GM12878 (cell line): ENCODE results near the gene ZNF526. TPM values are rescaled to one million over a fixed set of nuclear protein-coding genes. Genes with fewer than 3 reads are reported as not detected.
A peak's percentile ranks its signal among the peaks of the same experiment; 100 is the strongest.

Experiments
- ATAC-seq: fragments of 200-7000 bp; cut with Tn5 transposase; 3 replicates; pipeline ENCODE4 v1.9.1; 2020; ENCODE audit warnings: mild to moderate bottlenecking, moderate library complexity
- BruUV-seq: library from RNA; stranded (reverse); fragments of 400-500 nt; replicated peaks from 2 replicates; lab custom pipeline; 2021; lab: Mats Ljungman, UMichigan
- CTCF ChIA-PET: fragments of 300-600 bp; sonication (Branson Sonifier 250); formaldehyde crosslinking; extraction: SDS; loops from one replicate; lab custom pipeline; 2021; ENCODE audit warnings: inconsistent platforms; lab: Yijun Ruan, JAX
- POLR2A ChIA-PET: fragments of 350-600 bp; formaldehyde crosslinking; extraction: SDS; loops from one replicate; lab custom pipeline; 2021; ENCODE audit warnings: inconsistent platforms; lab: Charles Lee
- RAD21 ChIA-PET: fragments of 300-600 bp; sonication (Branson Sonifier 250); formaldehyde crosslinking; loops from one replicate; lab custom pipeline; 2023; ENCODE audit warnings: antibody characterized with exemption; ENCODE audit not compliant: unreplicated experiment; lab: Charles Lee
- SMC1A ChIA-PET: fragments of 300-600 bp; sonication (Branson Sonifier 250); formaldehyde crosslinking; loops from one replicate; lab custom pipeline; 2023; ENCODE audit not compliant: unreplicated experiment, uncharacterized antibody; lab: Charles Lee
- DNase-seq: peaks from one replicate; pipeline ENCODE4 v3.0.0-alpha.2; 2011; ENCODE audit warnings: low read depth, low spot score
- FAIRE-seq: peaks from 3 replicates; lab custom pipeline; 2011; peaks lifted over from hg19 to GRCh38; lab: Jason Lieb, UNC
- H2AFZ ChIP-seq: 2 replicates; pipeline ENCODE4 v1.6.0; 2011; ENCODE audit warnings: low read depth, low read length, control low read depth; ENCODE audit not compliant: control insufficient read depth
- H3K27ac ChIP-seq: 2 replicates; pipeline ENCODE4 v1.5.1; 2011; ENCODE audit warnings: control low read depth; ENCODE audit not compliant: control insufficient read depth, insufficient read depth
- H3K27me3 ChIP-seq, 2 experiments: replicated peaks in 1 of 2; 2 replicates each; pipeline versions ENCODE4 v1.6.0 to v1.6.1; 2011; ENCODE audit warnings: low read length in 1 of 2; ENCODE audit not compliant: control insufficient read depth in 2 of 2, insufficient read depth in 2 of 2
- H3K36me3 ChIP-seq, 2 experiments: 2 replicates each; pipeline ENCODE4 v1.5.1; 2011; ENCODE audit warnings: low read length in 1 of 2; ENCODE audit not compliant: control insufficient read depth in 2 of 2, insufficient read depth in 2 of 2
- H3K4me1 ChIP-seq: 2 replicates; pipeline ENCODE4 v1.6.1; 2011; ENCODE audit warnings: mild to moderate bottlenecking, low read length, moderate library complexity, mixed read lengths; ENCODE audit not compliant: control insufficient read depth, insufficient read depth
- H3K4me2 ChIP-seq: 2 replicates; pipeline ENCODE4 v1.6.0; 2011; ENCODE audit warnings: control low read depth; ENCODE audit not compliant: control insufficient read depth, insufficient read depth
- H3K4me3 ChIP-seq: fragments of 200-600 bp; sonication (generic); 2 replicates; pipeline ENCODE4 v1.5.1; 2016
- H3K79me2 ChIP-seq: 2 replicates; pipeline ENCODE4 v1.6.0; 2011; ENCODE audit warnings: low read length; ENCODE audit not compliant: control insufficient read depth, insufficient read depth
- H3K9ac ChIP-seq: 2 replicates; pipeline ENCODE4 v1.8.0; 2011; ENCODE audit warnings: low read length, control low read depth, mixed read lengths; ENCODE audit not compliant: control insufficient read depth, insufficient read depth
- H3K9me3 ChIP-seq: replicated peaks from 3 replicates; pipeline ENCODE4 v1.5.1; 2011; ENCODE audit warnings: mild to moderate bottlenecking, low read length; ENCODE audit not compliant: control insufficient read depth, insufficient read depth
- H4K20me1 ChIP-seq: 2 replicates; pipeline ENCODE4 v1.6.0; 2011; ENCODE audit not compliant: control insufficient read depth, insufficient read depth
- ETV6 ChIP-seq, 2 experiments: fragments of 450-650 bp in 1 of 2; IDR thresholded peaks in 1 of 2; conservative IDR thresholded peaks in 1 of 2; 2 replicates each; pipeline ENCODE4 v1.6.1; 2014; ENCODE audit warnings: antibody characterized with exemption in 1 of 2, borderline replicate concordance in 1 of 2, low read depth in 1 of 2, mild to moderate bottlenecking in 1 of 2, moderate library complexity in 1 of 2
- PAX8 ChIP-seq: fragments of 450-650 bp; IDR thresholded peaks from 2 replicates; pipeline ENCODE4 v1.6.1; 2017; ENCODE audit warnings: mild to moderate bottlenecking, moderate library complexity
- PML ChIP-seq: IDR thresholded peaks from 2 replicates; pipeline ENCODE4 v1.6.1; 2012; ENCODE audit warnings: low read length, inconsistent platforms
- POLR2A ChIP-seq: IDR thresholded peaks from 2 replicates; pipeline ENCODE4 v1.6.1; 2011; ENCODE audit warnings: low read depth, mild to moderate bottlenecking, low read length
- SMAD1 ChIP-seq: fragments of 450-650 bp; IDR thresholded peaks from 2 replicates; pipeline ENCODE4 v1.6.1; 2018; ENCODE audit warnings: mild to moderate bottlenecking, low read depth; ENCODE audit not compliant: partially characterized antibody
- WGBS: methylation state at CpG from one replicate; pipeline ENCODE4 v1.1.6; 2016; ENCODE audit warnings: low lambda C conversion rate; ENCODE audit not compliant: insufficient replicate concordance, insufficient coverage; ENCODE audit errors: missing lambda C conversion rate; 5-methylcytosine and 5-hydroxymethylcytosine counted together
- in situ Hi-C: fragments of 300-500 bp; cut with MboI; formaldehyde crosslinking; loops from 9 replicates; pipeline ENCODE4 v1.14.3; 2018; ENCODE audit warnings: mixed read lengths
- intact Hi-C: fragments of 100-400 bp; cut with micrococcal nuclease; formaldehyde crosslinking; loops from one replicate; pipeline ENCODE4 v1.14.2; 2022; ENCODE audit not compliant: unreplicated experiment
- polyA plus RNA-seq, 11 experiments: library from polyadenylated mRNA; depleted of rRNA in 4 of 11; unstranded in 6 of 11; stranded (reverse) in 5 of 11; fragments of >200 nt; fragmentation: Nextera tagmentation in 4 of 11; fragmentation: Illumina TruSeq in 1 of 11; extraction: Ambion mirVana in 4 of 11; extraction: Trizol in 1 of 11; gene quantifications; 1 replicate in 1 of 11; 2 replicates in 10 of 11; pipeline versions ENCODE4 v1.2.1 to v1.2.3, GENCODE V29; 2011 to 2016; ENCODE audit warnings: inconsistent platforms in 2 of 11, missing spikeins in 2 of 11, low read depth in 1 of 11
- total RNA-seq, 4 experiments: library from RNA; depleted of rRNA in 3 of 4; stranded (reverse); fragments of >200 nt in 3 of 4; fragmentation: Illumina TruSeq in 1 of 4; extraction: Trizol in 1 of 4; gene quantifications; 2 replicates each; pipeline versions ENCODE4 v1.2.1 to v1.2.3, GENCODE V29; 2013 to 2021
- TF ChIP-seq, protein P1 (sequence below): fragments of 450-650 bp; IDR thresholded peaks from 2 replicates; pipeline ENCODE4 v1.6.1; 2017; ENCODE audit warnings: low read depth, mild to moderate bottlenecking, moderate library complexity
- TF ChIP-seq, protein P2 (sequence below): fragments of 450-650 bp; formaldehyde crosslinking; IDR thresholded peaks from 2 replicates; pipeline ENCODE4 v1.4.0; 2020; ENCODE audit warnings: mild to moderate bottlenecking, moderate library complexity

The ZNF526 gene
- total and polyA plus RNA-seq, 10 of the 15 experiments (the other 5 are each of a cell fraction or from before 2014, with no cell fraction given): 1.8 to 18.3 (median 5.5) TPM

DNA sequence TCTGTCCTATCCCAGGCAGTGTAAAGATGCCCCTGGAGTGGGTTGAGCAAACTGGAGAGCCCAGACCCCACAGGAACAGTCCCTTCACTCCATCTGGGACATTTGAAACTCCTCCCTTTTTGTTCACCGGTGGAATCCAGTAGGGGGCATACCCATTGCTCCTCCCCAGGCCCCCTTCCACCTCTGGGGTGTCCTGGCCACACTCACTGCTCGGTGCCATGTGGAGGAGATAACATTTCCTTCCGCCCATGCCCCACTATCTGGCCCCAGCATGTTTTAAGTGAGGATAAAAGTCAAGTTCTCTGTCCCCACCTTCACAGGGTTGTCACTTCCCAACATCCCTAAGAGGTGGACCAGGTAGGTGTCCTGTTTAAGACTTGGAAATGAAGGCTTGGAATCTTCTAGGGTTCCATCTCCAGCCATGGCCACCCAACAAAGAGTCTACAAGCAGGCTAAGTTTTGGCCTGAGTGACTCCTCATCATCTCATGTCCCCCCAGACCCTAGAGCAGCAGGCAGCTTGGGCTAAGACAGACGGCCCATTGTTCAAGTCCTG, 9.3 kb downstream of the ZNF526 start:
- no peaks in the 10 kb centered on the region; the same call in none of the 2 replicates for H3K79me2 ChIP-seq
- no peak overlapping the region for H3K4me2 ChIP-seq
- FAIRE-seq: no peak
- WGBS: 77% methylated on average over 4 of the region's 4 CpGs
- H3K27me3 ChIP-seq: no peaks in the 10 kb centered on the region
- H2AFZ ChIP-seq: no peak overlapping the region
- no TSS peak for BruUV-seq
- no peak overlapping the region for H3K27ac ChIP-seq
- ChIA-PET POLR2A (no interaction called here), SMC1A (no interaction called here), CTCF (interaction anchor here (0.6 to 1.1 kb wide), 3 partner anchors 10 to 97 kb away, joined by 3 read pairs; partner anchors contain the start of gene POU2F2), RAD21 (no interaction called here)
- no peak overlapping the region for H3K4me3 ChIP-seq
- intact Hi-C loops (no loop called here), in situ Hi-C loops (no loop called here)
- H3K4me1 ChIP-seq: no peaks in the 10 kb centered on the region
- TF ChIP-seq PML (0 out of 2 replicates have a peak, but pooled peaks have one; percentile 26), PAX8 (no peak), ETV6 (conservative IDR thresholded peaks at IDR 0.05 in 1 of 2, IDR thresholded peaks at IDR 0.05 in 1 of 2; ENCODE audit: borderline replicate concordance in 1 of 2, low read depth in 1 of 2) (no peak)
- H3K9ac ChIP-seq: no peak overlapping the region
- no peaks in the 10 kb centered on the region; the same call in none of the 2 replicates for H4K20me1 ChIP-seq
- peaks cover 27 to 46% of the 10 kb centered on the region in 2 experiments for H3K36me3 ChIP-seq
- DNase-seq: no peak
- ATAC-seq: no peak
- H3K9me3 ChIP-seq: no peaks in the 10 kb centered on the region

DNA sequence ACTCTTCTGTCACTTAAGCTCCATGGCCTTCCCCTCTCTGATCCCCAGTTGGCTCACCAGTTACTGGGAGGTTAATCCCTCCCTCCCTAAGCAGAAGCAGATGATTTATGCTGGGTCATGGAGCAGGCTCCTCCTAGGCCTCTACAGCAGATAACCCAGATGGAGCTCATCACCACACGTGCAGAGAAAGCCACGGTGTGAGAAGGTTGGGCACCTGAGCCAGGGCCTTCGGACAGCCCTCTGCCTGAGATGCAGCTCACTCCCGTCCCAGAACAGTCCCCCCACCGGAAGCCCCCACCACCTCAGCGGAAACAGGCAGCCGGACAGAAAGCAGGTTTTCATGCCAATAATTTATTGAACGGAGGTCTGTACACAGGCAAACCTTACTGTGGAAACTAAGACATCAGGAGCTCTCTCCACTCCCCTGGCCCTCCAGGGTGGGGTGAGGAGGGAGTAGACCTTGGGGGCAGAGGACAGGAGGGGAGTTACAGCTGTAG, 9.8 kb downstream of the ZNF526 start:
- DNase-seq (no peak), FAIRE-seq (no peak), ATAC-seq (no peak)
- Histone ChIP-seq H4K20me1 (no peaks in the 10 kb centered on the region; the same call in none of the 2 replicates), H3K9ac (no peak overlapping the region), H3K79me2 (no peaks in the 10 kb centered on the region; the same call in none of the 2 replicates), H3K27me3 (no peaks in the 10 kb centered on the region), H3K4me2 (no peak overlapping the region), H3K9me3 (no peaks in the 10 kb centered on the region), H3K4me1 (no peaks in the 10 kb centered on the region), H3K36me3 (peaks cover 25 to 41% of the 10 kb centered on the region in 2 experiments), H2AFZ (no peak overlapping the region), H3K27ac (no peak overlapping the region), H3K4me3 (no peak overlapping the region)
- intact Hi-C loops: no loop called here
- TF ChIP-seq POLR2A: peak; percentile 26
- no peak for TF ChIP-seq SMAD1
- TF ChIP-seq, protein P1, sequence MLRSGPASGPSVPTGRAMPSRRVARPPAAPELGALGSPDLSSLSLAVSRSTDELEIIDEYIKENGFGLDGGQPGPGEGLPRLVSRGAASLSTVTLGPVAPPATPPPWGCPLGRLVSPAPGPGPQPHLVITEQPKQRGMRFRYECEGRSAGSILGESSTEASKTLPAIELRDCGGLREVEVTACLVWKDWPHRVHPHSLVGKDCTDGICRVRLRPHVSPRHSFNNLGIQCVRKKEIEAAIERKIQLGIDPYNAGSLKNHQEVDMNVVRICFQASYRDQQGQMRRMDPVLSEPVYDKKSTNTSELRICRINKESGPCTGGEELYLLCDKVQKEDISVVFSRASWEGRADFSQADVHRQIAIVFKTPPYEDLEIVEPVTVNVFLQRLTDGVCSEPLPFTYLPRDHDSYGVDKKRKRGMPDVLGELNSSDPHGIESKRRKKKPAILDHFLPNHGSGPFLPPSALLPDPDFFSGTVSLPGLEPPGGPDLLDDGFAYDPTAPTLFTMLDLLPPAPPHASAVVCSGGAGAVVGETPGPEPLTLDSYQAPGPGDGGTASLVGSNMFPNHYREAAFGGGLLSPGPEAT: no peak
- TF ChIP-seq, protein P2, sequence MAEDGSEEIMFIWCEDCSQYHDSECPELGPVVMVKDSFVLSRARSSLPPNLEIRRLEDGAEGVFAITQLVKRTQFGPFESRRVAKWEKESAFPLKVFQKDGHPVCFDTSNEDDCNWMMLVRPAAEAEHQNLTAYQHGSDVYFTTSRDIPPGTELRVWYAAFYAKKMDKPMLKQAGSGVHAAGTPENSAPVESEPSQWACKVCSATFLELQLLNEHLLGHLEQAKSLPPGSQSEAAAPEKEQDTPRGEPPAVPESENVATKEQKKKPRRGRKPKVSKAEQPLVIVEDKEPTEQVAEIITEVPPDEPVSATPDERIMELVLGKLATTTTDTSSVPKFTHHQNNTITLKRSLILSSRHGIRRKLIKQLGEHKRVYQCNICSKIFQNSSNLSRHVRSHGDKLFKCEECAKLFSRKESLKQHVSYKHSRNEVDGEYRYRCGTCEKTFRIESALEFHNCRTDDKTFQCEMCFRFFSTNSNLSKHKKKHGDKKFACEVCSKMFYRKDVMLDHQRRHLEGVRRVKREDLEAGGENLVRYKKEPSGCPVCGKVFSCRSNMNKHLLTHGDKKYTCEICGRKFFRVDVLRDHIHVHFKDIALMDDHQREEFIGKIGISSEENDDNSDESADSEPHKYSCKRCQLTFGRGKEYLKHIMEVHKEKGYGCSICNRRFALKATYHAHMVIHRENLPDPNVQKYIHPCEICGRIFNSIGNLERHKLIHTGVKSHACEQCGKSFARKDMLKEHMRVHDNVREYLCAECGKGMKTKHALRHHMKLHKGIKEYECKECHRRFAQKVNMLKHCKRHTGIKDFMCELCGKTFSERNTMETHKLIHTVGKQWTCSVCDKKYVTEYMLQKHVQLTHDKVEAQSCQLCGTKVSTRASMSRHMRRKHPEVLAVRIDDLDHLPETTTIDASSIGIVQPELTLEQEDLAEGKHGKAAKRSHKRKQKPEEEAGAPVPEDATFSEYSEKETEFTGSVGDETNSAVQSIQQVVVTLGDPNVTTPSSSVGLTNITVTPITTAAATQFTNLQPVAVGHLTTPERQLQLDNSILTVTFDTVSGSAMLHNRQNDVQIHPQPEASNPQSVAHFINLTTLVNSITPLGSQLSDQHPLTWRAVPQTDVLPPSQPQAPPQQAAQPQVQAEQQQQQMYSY (CRISPR knock-in tag): no peak
- in situ Hi-C loops: no loop called here
- ChIA-PET SMC1A (interaction anchor here (0.6 kb wide), 1 partner anchor 53 kb away, joined by 3 read pairs; no protein-coding TSS in a partner anchor), RAD21 (no interaction called here), CTCF (interaction anchor here (0.6 to 1.1 kb wide), 4 partner anchors 10 to 97 kb away, joined by 3 read pairs; partner anchors contain the start of gene POU2F2), POLR2A (no interaction called here)
- WGBS: 72% methylated on average over 8 of the region's 8 CpGs
- BruUV-seq: no TSS peak
